SK-N-MC (cell line): ENCODE results near the gene EREG.

ENCODE experiments used
- EZH2 ChIP-seq: fragments of 200-600 bp; sonication (generic); IDR thresholded peaks from one replicate; pipeline ENCODE4 v1.6.1; 2017; ENCODE audit warnings: antibody characterized with exemption
- FOXP2 ChIP-seq: optimal IDR thresholded peaks from 2 replicates; pipeline ENCODE3; 2011; ENCODE audit warnings: mild to moderate bottlenecking, moderate library complexity; ENCODE audit not compliant: insufficient read depth; ENCODE audit errors: extremely low read length, control extremely low read depth
- POLR2AphosphoS5 ChIP-seq: IDR thresholded peaks from 2 replicates; pipeline ENCODE4 v1.6.1; 2012; ENCODE audit warnings: mild to moderate bottlenecking, low read depth, low read length, borderline replicate concordance

GRCh38 chr4:74435296-74435695 is 70.4 kb downstream of the EREG start:
- TF ChIP-seq EZH2 (no peak), POLR2AphosphoS5 (no peak), FOXP2 (no peak)
